CD4-positive, alpha-beta T cell treated with Interleukin-4 for 1 hour (primary cell): ENCODE results near the gene SND1.
"Not testable (repeated sequence)": the region's sequence is repeated elsewhere in the genome, so short reads cannot be mapped to it uniquely, and the experiment has no call there.

ENCODE experiments used
- DNase-seq, 2 donors: peaks; one replicate each; pipeline ENCODE4 v3.0.0-alpha.2; 2020 to 2022

Gene SND1

DNA sequence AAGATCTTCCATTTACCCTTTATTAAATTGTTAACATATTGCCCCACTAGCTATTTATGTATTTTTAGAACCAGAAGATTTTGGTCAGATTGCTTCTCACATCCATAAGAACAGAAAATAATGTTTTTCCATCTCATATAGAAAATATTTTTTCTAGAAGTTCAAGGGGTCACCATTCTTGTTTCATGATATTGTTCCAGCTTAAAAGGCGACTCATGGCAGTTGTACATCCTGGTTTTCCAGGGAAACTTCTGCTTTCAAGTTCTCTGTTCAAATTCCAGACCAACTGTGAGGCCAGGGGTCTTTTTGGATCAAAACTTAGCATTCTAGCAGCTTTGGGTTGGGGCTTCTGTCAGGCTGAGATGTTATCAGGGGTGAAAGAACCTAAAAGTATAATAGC lies 294.9 kb downstream of the SND1 start:
- no peak for DNase-seq

DNA sequence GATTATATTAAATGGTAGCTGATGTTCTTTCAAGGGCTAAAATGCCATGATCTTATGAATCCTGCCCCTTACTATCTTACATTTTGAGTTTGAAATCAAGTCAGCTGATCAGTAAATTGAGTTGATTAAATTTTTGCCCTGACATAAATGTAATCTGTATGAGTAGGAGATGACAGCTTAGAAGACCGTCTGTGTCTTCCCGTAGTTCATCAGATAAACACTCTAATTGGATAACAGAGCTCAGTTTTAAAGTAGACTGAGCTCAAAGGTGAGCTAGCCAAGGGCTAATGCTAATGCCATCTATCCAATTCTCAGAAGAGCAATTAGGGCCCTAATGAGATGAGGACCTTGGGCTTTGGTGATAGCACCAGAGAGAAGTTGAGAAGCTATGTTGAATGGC lies 296.3 kb downstream of the SND1 start:
- no peak for DNase-seq

DNA sequence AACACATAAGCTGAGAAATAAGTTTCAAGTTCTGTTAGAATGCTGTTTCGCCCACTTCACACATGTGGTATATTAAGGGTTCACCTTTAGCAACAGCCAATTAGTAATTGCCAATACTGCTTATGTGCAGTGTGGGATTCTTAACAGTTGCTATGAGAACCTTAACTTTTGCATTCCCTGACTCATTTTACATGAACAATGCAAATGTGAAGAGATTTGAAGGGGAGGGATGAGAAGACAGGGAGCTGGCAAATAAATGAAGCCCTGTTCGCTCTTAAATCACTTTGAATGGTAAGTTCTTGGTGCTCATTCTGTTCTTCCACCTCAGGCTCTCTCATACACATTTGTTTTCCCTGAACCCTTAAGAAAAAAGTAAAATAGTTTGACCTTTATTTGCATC lies 296.9 kb downstream of the SND1 start:
- no peak for DNase-seq

DNA sequence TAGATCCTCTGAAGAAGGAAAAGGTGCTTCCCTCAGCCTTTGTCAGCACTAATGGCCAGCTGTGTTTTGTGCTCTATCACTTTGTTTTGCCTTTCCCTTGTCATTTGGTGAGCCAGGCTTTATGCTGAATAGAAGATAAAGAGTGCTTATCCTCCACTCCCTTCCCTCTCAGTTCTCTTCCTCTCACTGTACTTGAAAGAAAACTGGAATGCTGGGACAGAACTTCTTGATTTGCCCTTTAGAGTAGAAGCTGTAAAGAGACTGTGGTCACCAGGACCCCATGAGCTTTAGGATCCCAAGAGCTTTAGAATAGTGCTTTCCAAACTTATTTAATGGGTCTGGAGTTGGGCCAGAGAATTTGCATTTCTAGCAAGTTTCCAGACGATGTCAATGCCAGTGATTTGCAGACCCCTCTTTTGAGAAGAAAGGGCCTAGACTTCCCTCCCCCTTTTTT lies 297.8 kb downstream of the SND1 start:
- no peak for DNase-seq

DNA sequence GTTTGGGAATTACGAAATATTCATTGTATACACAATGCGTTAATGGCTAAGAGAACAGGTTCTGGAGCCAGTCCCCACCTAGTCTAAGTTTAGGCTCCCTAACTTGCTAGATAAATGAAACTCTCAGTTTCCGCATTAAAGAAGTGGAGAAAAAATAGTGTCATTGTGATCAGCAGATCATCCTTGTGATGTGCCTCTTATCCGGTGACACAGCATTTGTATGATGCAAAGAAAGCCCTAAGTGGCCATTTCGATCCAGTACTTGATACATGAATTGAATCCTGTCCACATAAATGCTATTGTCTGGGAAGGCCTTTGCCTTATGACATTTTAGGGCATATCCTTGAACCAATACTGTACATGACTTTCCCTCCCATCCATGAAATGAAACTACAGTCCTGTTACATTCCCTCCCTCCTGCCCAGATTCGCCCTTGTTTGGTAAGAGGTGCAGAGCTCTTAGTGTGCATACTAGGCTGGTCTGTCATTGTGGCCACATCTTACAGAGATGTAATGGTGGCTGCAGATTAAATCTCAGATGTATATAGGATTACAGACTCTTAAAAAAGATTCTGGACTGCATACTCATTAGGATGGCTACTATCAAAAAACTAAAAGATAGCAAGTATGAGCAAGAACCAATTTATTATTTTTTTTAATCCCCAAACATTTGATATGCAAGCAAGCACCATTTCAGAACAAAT lies 298.4 kb downstream of the SND1 start:
- DNase-seq, result no peak

DNA sequence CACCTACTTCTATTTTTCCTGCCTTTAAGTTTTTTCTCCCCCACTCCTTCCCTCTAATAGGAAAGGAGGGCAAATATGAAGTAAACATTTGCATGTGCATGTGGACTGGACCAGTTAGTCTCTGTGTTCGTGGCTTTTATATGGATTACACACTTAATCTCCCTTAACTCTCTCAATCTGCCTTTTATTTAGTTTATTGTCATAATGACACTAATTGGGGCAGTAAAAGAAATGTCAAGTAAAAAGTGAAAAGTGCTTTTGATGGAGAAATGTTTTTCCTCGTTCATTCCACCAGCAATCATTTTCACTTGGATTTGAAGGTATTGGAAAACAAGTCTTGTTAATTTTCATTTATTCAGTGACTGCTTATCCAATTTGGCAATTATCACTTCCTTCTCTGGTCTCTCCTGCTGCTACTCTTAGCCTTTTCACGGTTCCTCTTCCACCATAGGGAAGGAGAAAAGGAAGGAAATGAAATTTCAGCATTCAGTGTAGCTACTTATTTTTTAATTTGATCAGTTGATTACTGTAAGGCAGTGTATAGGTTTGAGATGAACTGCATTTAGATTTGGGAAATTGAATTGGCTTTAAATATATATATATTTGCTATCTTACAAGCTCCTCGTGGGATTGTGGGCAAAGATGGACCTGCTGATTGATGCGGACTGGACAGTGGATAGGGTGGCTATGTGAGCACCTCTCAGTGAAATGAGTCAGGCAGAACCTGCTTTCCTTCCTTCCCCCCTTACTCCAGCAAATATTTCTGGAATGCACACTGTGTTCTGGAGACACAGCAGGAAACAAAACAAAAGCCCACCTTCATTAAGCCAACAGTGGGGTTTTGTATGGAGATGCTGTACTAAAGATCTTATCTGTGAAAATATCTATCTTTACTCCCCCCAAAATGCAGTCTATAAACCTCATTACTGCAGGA lies 301.7 kb downstream of the SND1 start:
- DNase-seq, result no peak

DNA sequence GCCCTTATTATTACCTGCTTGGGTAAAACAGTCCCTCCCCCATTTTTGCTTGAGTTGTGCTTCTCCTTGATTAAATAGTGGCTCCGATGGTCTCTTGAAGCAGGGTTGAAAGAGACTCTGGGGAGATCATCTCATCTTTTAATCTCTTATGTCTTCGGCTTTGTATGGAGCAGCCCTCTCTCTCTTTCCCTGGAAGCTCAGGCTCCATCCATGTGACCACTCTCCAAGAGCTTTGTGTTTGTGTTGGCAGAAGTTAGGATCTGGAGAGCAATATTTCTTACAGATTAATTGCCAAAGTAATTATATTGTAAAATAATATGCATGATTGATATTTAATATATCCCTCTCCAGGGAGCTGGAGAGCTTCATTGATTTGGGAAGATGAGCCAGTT lies 302.4 kb downstream of the SND1 start:
- DNase-seq, result no peak

DNA sequence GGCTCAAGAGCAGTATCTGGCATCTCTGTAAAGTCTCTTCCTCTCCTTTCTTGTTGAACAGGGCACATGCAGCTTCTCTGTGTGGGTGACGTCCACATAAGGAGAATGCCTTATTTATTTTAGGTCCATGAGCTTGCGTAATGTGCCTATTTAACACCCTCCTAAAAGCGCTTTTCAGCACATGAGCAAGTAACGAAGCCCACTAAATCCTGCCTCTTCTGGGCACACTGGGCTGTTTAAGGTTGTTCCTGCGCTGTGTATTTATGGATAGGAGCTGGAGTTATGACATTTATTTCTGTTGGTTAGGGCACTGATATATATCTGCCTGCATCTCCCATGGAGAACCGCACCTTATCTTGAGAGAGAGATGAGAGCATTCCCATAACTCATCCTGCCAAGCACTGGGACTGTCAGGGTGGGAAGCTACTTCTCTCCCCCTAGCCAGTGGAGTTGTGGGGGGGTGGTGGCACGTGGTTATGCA lies 303.1 kb downstream of the SND1 start:
- DNase-seq, result no peak

DNA sequence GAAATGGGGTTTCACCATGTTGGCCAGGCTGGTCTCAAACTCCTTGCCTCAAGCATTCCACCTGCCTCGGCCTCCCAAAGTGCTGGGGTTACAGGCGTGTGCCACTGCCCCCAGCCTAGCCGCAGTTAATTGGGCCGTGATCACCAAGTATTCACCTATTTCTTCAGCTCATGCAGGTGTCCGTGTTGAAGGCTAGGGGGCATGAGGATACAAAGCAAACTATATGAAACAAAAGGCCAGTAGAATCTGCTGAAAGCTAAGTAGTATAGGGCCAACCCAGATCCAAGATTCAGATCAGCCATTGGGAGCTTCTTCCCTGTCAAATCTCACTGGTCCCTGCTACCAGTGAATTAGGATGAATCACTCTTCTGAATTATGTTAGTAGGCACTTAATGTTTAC lies 305.9 kb downstream of the SND1 start:
- DNase-seq, result no peak

DNA sequence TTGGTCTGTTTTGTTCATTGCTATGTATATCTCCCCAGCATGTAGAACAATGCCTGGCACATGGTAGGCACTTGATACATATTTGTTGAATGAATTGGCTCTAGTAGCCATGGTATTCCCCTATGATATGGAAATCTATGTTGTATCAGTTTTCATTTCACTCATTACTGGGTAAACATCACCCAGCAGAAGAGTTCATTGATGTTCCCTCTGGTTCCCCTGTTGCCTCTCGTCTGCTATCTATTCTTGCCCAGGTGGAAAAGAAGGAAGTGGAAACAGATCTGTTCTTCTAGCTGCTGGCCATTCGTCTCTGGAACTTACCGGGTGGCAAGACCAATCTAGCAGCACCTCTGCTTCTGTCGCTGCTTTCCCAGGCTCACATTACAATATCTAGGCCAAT lies 307.8 kb downstream of the SND1 start:
- no peak for DNase-seq

DNA sequence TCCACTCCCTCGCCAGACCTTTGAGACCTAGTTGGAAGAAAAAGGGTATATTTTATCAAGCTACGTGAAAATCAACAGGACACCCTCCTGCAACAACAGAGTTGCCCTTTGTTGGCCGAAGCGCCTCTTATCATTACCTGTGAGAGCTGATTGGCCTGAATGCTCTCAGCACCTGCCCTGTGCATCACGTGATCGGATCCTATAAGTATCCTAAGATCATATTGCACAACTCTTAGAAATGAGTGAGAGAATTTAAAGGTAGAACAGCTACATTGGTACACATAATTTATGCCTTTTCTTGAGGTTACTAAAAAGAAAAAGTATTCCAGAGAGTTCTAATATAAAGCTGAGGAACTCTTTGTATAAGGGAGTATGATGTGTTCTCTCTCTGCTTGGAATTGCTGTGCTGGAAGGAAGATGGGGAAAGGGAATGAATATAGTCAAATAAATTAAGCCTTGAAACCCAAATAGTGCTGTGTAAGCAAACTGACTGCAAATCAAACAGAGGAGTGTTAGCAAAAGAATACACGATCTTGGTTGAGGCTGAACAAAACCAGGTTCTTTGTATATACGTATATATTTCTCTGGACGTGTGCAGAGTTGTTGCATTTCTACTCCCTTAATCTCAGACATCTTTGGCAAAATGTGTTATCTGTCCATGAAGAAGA lies 309.9 kb downstream of the SND1 start:
- no peak for DNase-seq

DNA sequence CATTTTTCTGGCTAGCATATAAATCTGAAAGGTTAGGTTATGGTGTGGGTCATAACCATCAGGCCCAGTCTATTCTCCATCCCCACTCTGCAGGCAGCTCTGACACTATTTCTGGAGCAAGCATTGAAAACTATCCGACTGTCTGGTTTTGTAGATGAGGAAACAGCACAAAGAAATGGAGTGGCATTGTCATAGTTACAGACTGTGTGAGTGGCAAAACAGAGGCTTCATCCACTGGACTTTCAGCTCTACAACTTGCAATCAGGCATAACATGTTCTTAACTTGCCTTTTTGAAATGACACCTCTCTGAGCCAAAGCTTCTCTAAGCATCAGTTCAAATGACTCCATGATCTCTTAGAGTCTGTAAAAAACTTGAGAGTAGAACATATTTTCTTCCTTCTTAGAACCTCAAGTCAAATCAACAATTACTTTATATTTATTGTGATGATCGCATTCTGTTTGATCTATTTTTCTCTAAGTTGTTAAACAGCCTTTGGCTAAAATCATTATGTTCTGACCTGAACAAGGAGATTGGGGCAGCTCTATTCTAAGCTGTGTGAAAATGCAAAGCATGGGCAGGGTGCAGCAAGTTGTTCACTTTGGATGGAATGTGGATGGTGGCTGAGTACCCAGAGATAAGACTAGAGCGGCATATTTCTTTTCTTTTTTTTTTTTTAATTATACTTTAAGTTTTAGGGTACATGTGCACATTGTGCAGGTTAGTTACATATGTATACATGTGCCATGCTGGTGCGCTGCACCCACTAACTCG lies 310.8 kb downstream of the SND1 start:
- no peak for DNase-seq

DNA sequence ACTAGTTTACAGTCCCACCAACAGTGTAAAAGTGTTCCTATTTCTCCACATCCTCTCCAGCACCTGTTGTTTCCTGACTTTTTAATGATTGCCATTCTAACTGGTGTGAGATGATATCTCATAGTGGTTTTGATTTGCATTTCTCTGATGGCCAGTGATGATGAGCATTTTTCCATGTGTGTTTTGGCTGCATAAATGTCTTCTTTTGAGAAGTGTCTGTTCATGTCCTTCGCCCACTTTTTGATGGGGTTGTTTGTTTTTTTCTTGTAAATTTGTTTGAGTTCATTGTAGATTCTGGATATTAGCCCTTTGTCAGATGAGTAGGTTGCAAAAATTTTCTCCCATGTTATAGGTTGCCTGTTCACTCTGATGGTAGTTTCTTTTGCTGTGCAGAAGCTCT lies 311.9 kb downstream of the SND1 start:
- not testable (repeated sequence) for DNase-seq

DNA sequence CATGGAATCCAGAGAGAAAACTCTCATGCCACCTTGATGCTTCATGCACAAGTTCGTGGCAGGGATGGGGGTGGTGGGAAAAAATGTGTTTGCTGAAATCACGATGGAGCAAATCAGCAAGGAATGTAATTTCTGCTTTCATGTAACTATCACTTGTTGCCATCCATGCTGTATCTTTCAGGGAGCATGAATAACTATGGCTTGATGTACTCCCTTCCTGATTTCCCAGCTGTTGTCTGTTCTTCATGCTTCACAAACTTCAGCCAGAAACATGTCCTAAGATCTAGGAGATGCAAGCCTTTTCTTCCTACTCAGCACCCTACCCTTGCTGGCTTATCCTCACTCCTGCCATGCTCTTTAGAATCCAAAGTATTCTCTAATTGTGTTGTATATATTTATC lies 315.3 kb downstream of the SND1 start:
- no peak for DNase-seq

DNA sequence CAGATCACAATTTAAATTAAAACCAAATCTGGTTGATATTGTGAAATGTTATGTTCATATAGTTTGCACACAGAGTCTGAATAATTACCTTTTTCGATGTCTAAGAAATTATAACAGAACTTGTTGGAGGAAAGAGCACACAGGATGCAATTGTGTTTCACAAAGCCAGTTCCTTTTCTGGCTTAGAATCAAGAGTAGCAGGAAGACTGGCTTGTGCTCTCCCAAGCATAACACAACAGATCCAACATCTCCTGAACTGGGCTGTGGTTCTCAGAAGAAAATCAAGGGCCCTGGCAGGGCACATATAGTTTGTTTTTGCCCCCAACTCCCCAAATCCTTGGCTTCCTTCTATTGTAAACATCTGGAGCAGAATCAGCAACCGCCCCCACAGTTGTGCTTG lies 316.6 kb downstream of the SND1 start:
- no peak for DNase-seq

DNA sequence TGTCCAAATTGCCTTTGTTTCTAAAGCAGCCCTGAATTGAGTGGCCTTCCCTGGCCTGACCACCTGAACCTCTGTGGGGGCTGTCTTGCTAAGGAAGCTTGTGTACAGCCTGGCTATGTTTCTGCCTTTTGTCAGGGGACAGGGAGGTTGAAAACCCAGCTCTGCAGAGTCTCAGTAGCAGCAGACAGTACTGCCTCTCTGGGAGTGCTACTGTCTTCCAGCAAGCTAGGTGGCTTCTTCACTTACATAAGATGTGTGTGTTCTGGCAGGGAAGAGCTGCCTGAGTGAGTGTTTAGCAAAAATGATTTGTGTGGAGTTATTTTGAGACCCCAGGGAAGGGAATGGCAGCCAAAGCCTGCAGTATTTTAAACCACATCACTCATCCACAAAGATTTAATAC lies 321.8 kb downstream of the SND1 start:
- DNase-seq, result no peak

DNA sequence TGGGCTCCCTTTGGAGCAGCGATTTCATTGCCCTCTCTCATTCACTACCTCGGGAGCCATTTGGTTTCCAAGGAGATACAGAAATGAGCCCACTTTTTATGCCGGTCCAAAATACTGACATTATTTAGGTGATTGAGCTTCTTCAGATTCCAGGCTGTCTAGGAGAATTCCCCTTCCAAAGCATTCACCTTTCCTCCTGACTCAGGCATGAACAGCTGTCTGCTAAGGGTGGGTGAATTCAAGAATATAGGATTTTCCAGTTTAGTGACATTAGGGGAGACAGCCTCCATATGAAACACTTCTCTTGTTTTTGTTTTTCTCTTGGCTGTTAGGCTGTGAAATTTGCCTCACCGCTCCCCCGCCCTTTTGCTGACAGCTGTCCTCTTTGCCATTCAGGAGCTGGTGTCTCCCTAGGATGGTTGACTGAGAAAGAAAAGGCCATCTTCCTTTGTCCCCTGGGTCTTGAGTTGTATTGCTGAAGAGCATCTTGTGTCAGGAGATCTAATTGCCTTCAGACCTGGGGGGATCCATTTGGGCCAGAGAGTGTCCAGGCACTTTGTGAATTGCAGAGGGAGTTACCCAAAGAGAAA lies 322.5 kb downstream of the SND1 start:
- DNase-seq, result no peak

DNA sequence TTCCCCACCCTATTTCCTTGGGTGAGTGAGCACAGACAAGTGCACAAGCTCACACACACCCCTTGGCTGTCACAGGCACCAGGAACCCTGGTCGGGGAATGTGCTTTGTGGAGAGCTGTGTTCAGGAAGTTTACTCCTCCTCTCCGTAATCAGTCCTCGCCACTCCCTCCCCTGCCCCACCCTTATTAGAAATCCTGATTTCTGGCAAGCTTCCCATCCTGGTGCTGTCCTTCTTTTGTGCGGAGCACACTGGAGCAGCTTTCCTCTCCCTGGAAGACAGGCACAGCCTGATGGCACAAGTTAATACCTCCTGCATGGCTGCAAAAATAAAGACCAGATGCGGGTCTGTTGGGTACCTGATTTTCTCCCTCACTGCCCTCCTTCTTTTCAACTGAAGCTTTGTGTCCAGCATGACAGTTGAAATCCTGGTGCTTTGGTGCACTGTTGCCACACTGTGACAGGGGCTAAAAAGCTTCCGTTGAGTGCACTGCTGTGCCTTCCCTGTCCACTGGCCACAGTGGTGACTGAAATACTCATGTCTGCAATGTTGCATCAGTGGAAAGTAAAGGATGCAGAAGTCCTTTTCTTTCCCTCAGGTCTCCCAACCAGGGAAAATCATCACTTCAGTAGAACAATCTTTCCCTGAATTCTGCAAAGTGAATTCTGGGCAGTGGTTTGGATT lies 324.2 kb downstream of the SND1 start:
- no peak for DNase-seq

DNA sequence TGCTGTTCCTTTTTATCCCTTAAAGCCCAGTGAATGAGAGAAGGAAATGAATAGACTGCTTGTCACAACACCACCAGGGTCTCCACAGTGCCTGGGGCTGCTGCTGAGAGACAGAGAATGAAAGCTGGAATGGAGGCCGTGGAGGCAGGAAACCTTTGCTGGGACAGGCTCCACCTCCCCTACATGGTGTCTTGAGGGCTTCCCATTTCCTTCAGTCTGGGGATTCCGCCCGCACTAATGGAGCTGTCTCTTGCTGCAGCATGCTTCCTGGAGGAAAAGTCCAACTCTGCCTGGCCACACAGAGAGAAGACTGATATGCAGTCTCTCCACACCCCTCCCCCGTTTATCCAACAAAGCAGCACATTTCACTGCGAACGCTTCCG lies 324.7 kb downstream of the SND1 start:
- DNase-seq, result no peak

DNA sequence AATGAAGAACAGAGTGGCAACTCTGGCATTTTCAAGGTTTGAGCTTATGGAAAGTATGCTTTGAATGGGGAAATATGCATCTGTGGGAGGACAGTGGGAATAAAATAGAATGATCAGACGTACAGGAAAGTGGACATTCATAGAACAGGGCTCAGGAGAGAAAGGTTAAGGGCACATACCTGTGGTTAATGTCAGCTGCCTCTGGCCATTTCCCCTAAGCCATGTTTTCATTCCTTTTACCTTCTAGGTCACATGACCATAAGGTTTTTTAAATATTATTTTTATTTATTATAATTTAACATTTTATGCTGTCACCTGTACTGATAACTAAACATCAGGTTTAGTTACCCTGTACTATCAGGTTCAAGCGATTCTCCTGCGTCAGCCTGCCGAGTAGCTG lies 326.4 kb downstream of the SND1 start:
- no peak for DNase-seq

DNA sequence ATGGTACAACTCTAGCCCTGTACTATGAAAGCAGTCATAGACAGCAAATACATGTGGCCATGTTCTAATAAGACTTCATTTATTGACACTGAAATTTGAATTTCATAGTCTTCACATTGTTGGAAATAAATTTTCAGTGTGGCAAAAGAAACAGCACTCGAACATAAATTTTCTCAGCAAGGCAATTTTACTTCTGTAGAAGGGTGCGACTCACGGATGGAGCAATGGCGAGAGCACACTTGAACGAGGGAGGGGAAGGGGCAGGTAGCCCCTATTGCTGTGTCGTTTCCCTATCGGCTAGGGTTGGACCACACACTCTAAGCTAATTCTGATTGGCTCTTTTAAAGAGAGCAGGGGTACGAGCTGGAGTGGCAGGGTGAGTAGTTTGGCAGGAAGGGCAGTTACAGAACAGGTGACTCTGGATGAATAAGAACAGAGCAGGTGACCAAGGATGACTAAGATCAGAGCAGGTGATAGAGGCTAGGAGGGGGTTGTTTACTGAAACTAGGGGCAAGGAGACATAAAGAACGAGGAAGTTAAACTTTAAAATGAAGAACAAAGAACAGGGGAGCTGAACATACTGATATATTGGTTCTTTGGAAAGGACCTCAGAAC lies 327.2 kb downstream of the SND1 start:
- no peak for DNase-seq
